ENCODE measurements around the gene INPP4B.

Gene INPP4B

DNA sequence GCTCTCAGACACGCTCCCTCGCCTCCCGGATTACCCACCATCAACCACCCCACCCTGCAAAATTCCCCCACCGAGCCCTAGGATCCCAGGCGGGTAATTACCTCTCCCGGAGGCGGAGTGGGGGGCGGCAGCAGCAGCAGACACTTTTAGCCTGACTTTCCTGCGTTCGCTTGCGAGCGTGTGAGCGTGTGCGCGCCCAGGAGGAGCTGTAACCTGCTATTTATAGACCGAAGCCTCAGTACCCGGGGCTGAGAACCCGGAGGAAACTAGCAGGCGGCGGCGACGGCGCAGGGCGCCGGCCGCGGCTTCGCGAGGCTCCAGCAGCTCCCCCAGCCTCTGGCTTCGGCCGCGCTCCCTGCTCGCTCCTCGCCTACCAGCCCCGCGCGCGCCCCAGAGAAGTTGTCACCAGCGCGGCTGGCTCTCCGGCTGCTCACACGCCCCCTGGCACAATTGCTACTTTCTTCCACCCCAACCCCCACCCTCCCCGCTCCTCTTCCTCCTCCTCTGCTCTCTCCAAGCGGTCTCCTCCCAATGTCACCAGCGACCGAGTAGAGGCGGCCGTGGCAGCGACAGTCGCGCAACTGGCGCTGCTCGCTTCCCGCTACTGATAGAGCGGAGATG is at the start of gene INPP4B:
INPP4B (minus strand) TSS at position 194 of the 621 bp plus-strand sequence.
- peak; percentile 79 for DNase-seq

DNA sequence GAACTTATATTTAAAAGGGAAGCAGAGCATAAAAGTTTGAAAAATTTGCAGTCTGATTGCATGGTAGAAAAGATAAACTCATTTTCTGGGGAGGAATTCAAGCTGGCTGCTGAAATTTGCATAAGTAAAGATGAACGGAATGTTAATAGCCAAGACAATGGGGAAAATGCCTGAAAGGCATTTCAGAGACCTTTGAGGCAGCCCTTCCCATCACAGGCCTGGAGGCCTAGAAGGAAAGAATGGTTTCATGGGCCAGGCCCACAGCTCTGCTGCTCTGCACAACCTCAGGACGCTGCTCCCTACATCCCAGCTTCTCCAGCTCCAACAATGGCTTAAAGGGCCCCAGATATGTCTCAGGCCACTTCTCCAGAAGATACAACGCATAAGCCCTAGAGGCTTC is 46.9 kb upstream of the INPP4B start:
- DNase-seq = no peak

DNA sequence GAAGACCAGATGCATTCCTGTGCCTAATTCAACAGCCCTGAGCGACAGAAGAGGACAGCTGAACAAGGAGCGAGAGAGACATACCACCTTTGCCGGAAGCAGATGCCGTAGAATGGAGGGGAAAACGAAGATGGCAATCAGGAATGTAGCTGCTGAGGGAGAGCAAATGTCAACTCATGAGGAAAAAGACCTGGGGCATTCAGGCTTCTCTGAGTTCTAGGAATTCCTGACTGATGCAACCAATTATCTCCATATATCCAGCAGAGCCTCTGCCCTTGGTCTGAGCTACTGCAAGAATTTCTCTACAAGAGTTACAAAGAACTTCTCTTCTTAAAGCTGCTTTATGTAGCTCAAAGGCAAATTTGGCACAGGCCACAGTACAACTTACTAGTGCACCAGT is 40.5 kb upstream of the INPP4B start:
- DNase-seq = no peak

DNA sequence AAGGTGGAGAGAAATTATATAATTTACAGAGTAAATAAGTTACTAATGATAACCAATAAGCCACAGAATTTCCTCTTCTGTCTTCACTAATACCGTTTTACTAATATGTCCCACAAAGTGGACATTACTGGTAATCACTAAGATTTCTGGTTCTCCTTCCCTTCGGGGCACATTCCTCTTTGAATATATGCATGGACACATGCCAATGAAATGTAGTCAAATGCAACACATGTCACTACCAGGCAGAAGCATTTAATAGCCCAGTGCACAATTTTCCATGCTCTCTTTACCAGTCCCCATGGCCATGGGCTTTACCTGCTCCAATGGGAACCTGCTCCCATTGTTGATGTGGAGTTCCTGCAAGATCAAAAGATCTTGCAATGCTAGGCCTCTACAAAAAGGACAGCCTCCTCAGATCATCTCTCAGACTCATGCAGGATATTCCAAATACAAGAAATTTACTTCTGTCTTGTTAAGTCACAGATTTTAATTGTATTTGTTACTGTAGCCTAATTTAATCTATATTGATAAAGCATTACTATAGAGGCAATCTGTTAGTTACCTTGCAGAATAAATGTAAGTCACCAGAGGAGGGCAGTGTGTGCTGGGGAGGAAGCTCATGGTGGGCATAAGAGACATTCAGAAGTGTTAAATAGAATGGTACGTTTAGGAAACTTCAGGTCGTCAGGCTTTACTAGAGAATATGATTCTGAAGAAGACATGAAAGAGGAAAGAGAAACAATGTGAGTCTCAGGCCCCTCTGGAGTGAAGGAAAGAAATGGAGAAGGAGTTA is 37.1 kb upstream of the INPP4B start:
- DNase-seq = no peak

DNA sequence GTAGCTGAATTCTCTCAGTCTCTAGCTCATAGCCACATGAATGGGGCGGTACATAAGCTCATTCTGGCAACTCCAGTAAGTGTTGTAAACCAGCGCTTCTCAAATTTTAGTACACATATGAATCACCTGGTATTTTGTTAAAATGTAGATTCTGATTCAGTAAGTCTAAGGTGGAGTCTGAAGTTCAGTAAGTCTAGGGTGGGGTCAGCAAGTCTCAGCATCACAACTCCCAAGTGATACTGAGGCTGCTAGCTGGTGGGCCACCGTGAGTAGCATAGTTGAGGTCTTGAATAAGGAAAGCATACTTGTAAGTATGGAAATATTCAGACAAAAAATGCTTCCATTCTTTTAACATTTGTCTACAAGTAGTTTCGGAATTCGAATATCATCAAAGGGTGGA is 36.1 kb upstream of the INPP4B start:
- no peak for DNase-seq

DNA sequence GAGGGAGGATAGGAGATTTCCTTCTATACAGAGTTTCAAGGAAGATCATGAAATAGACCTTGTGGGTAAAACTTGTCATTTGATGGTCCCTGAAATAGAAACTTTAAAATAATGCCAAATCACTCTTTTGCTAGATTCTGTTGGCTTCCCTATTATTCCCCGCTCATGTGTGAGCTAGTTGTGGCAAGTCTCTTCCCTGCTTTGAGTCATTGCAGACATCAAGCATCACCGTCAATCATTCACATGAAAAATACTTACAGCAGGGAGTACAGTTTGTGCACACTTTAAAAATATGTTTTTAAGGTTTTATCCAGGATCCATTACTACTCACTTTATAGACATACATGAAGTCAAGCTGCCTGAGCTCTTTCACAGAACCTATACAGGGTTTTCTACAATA is 35.2 kb upstream of the INPP4B start:
- no peak for DNase-seq

DNA sequence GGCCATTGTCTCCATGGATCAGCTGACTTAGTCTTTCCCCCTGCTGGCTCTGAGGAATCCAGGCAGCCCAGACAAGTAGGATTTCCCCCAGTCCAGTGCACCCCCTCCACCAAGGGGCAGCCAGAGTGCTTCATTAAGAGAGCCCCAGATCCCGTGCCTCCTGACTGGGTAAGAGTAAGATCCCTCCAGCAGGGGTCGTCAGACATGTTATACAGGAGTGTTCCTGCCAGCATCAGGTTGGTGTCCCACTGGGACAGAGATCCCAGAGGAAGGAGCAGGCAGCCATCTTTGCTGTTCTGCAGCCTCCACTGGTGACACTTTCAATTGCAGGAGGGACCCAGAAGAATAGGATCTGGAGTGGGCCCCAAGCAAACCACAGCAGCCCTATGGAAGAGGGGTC is 29.0 kb upstream of the INPP4B start:
- DNase-seq = no peak

DNA sequence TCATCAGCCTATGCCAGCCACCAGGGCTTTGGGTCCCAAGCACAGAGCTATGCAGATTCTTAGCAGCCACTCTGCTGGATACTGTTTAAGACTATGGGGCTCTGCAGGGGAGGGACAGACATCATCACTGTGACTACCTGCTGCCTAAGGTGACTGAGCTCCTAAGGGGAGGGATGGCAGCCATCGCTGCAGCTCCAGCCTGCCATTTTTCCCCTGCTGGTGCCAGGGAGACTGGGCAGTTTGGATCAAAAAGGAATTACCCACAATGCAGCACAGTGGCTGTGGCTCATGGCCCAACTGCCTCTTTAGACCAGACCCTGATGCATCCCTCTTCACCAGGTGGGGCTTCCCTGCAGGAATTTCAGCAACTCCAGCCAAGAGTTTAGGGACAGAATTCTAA is 28.6 kb upstream of the INPP4B start:
- no peak for DNase-seq

DNA sequence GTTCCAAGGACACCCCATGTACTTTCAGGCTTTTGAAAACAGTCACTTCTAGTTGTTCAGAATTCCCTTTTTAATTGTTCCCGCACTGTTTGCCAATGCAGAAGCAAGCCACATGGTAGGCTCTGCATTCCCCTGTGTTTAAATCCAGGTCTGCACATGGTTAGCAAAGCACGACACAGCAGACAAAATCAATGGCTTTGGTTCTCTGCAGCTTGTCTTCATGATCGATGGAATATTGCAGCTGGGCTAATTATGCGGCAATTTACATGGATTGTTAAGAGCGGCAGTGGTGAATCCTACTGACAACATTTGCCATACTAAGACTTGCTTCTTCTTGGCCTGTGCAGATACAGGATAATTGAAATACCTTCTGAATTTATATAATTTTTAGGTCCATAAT is 20.6 kb upstream of the INPP4B start:
- no peak for DNase-seq

DNA sequence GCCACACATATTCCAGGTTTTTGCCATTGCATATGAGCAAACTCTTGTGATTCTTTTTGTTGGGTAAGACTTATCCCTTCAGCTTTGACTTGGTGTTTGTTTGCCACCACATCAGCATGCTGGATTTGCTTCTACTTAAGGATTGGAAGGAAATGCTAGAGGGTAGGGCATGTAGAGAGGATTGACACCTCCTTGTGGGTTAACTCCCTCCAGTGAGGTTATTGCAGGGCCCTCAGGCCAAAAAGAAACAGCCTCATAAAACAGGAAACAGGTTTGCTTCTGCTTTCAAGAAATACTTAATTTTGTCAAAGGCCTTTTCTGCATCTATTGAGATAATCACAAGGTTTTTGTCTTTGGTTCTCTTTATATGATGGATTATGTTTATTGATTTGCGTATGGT is 15.2 kb upstream of the INPP4B start:
- DNase-seq = no peak

DNA sequence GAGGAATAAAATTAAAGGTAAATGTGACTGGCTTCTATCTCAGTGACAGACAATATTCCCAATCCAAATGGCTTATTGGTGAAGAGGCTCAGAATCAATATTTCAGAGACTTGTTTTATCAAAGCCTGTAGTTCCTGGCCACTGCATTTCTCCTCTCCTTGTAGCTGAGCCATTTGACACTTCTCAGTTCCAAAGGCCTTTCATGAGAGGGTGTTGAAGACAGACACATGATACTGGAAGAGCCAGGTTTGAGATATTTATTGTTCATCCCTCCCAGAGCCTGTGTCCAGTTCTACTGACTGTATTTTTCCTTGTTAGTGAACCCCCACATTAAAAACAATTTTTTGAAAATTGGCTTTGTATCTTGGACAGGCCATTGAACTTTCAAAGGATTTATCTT is 12.9 kb upstream of the INPP4B start:
- DNase-seq = no peak

DNA sequence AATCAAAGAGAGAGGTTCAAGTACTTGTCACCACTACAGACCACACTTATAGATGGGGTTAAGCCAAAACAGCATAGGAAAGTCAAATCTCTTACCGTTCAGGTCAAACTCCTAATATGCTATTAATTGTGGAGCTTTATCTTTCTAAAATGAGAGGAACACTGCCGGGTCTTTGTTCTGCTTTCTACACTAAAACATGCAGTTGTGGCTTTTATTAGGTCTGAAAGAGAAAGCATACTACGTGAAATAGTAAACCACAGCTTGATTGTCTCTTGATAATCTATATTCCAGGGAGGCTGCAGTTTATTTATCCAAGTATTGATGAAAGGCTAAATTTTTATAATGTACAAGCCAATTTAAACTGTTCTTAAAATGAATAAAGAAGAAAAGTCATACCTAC is 12.3 kb upstream of the INPP4B start:
- no peak for DNase-seq

DNA sequence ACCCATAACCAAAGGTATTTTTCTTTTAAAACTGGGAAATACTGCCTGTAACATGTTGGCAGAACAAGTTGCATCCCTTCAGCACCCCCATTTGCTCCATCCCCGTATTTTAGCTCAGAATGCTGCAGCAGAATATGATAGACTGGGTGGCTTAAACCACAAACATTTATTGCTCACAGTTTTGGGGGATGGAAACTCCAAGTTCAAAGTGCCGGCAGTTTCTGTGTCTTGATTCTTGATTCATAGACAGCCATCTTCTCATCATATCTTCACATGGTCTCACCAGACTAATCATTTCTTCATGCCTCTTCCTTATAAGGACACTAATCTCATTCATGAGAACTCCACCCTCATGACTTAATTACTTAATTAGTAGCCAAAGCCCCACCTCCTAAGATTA is 10.5 kb upstream of the INPP4B start:
- no peak for DNase-seq

DNA sequence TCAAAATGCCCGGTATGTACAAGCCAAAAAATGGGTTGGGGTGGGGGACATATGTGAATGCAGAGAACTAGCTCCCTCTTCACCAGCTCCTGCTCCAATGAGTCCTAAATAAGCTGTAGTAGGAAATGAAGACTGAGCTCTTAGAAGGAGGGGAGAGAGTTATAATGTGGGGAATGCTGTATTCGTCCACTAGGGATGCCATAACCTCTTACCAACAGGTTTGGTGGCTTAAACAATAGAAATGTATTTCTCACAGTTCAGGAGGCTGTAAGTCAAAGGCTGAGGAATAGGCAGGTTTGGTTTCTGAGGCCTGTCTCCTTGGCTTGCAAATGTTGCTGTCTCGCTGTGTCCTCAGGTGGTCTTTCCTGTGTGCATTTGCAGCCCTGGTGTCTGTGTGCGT is 4.4 kb upstream of the INPP4B start:
- no peak for DNase-seq

DNA sequence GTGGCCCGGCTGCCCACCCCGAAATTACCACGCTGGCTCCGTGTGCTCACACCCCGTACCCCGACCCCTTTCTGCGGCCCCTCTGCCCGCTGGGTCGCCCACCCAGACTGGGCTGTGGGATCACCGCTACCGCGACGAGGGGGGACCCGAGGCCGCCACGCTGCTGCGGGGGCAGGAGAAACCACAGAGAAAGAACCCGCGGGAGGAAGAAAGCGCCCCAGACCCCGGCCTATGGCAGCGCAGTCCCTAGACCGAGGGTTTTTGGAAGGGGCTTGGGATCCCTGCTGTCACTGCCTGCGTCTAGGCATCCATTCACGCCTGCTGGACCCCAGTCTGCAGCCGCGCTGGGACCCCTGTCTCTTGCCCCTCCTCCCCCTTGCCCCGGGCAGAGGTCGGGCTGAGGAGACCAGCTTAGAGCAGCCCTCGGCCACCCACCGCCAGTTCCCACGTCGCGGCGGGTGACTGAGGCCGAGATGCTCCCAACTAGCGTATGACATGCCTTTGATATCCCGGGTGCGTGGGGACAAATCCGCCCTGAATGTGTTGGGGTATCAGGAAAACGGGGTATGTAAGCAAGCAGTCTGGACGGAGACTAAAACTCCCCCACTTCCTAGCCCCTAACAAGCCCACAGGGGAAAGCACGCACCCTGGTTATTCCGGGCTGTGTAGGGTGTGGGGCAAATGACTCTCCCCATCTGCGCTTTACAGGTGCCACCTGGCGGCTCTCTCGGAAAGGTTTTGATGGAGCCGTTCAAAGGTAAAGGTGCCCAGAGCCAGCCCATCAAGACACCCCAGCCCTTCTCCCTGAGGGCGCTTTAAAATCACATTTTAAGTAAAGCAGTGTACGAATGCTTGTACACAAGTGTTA is 862 bp upstream of the INPP4B start:
- DNase-seq = peak; percentile 78

DNA sequence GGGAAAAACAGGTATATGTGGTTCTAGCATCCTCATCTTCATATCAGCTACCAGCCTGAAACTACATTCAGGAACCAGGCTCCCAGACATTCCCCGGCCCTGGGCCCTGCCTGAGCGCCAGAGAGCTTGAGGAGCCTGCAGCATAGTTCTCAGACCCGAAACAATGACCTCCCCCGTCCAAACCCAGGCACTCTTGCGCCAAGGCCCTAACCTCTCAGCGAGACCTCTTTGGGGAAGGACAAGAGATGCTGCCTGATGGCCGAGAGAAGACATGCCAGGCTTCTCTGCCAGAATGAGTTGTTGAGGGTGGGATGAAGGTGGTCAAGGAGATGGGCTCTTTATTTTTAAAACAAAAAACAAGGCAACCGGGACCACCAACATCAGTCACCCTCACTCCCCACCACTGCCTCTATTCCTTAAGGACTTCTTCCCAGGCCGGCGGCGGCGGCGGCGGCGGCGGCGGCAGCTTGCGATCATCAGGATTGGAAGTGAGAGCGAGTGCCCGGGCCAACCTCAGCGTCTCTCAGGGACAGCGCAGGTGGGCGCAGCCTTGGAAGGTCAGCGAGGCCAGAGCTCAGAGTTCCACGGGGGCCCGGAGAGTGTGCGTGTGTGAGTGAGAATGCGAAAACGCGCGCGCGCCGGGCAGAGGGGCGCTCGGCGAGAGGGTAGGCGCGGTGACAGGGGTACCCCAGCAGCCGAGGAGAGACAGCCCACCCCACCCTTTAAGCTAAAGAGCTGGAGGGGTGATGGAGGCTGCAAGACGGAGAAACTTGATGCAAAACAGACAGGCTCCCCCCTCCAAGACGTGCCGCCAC is 601 bp downstream of the INPP4B start:
- peak; percentile 59 for DNase-seq

DNA sequence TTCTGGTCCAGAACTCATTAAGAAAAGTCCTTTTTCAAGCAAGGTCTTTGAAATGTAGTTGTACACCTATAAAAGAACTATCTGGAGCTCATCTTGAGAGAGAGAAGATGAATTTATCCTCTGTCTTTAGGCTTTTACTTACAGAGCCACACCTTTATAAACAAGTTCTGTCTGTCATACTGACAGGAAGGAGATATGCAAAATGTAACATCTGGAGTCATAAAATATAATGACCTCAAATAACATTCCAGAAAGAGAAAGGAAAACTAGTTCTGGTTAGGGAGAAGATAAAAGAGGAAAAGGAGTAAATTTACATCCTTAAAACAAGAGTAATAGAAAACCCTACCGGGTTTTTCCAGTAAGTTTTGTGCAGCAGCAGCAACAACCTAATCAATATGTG is 1.3 kb downstream of the INPP4B start:
- no peak for DNase-seq

DNA sequence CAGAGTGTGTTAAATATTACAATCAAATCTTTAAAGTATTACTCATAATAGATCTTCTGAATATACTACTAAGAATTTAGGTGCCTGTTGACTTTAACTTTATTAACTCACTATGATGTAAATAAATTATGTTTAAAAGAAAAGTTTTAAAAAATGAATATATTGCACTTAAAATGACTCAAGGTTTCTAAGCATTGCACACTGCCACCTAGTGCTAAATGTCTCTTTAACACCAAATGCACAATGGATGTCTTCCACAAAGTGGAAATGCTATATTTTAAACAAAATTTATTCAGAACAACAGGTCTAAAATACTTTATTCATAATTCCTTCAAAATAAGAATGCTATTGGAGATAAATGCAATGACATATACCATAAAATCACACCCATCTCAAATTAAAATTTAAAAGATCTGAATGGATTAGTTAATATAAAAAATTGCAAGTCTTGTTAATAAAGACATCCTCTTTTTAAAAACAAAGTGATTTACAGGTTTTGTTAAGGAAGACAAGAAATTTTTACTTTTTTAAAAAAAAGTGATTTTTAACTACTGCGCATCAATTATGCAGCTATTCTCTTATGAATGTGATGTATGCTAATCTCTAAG is 5.5 kb downstream of the INPP4B start:
- DNase-seq = no peak

DNA sequence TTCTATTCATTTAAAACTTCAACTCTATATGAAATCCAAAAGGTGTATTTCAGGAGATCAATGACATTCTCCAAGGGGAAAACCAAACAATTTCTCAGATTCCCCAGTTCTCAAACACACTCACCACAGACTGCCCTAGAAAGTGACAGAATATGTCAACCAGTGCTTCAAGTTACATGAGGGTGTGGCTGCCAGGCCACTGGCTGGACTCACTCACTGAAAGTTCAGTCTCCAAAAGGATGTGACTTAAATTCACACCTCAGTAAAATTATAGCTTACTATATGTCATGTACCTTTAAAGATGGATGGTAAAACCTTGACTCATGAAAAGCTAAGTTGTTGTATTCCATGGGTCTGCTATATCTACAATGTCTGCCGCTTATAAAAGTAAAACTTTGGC is 7.3 kb downstream of the INPP4B start:
- DNase-seq = no peak

DNA sequence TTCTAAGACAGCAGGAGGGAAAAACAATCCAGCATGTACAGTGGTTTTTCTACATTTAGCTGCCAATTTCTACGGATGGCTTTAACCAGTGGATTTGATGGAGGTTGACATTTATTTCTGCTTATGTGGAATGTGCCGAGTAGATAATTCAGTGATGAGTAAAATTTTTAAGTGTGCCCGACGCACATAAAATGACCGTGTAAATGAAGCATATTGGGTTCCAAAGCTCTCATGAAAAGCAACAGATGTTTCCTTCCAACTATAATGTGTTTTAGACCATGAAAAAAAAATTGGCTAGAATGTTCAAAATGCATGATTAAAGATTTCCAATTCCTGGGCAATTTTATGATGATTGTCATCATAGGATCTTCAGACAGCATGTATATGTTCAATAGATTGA is 14.1 kb downstream of the INPP4B start:
- DNase-seq = no peak

DNA sequence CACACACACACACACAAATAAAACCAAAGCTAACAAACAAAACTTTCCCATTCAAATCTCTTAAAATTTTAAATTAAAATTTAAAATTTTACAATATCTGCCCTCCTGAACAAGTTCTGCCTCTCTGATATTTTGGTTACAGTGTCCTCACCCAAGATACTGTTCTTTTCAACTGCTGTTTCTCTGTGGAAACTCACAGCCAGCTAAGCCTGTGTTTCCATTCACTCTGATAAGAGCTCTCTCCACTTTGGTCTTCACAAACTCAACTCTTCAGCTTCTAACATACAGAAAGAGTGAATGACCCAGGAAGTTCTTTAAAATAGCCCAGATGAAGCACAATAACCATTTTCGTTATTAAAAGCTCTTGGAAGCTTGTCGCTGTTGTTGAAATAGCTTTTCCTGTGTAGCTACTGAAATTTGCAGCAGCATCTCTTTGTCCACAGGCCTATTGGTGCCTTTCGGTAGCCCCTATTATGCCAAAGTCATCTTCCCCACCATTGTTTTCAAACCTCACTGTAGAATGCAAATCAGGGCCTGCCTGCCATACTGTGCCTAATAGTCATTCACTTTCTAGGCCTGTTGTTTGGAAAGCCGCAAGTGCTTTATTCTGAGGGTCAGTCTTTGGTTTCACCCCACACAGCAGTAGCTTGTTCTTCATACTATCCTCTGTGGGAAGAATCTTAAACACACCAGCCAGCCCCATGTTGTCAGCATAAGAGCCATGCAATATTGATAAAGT is 19.4 kb downstream of the INPP4B start:
- no peak for DNase-seq

DNA sequence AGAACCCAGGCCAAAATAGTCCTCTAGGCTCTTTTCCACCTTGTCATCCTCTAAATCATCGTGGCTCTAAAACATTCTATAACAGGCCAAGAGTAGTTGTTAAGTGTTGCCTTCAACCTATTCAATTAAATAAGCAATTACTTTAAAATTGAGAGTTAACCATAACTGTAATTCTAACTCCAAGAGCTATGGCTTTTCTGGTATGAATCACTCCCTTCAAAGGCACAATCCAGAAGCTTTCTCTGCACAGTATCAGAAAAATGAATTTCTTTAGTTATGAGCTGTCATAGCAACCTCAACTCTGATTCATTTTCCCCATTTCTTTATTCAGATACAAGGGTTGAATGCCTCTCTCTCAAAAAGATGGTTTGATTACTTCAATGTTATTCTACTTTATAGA is 21.7 kb downstream of the INPP4B start:
- no peak for DNase-seq
